ENCODE results near the gene PDZK1IP1. TPM values are rescaled to one million over a fixed set of nuclear protein-coding genes. Genes with fewer than 3 reads are reported as not detected.
A peak's percentile ranks its signal among the peaks of the same experiment; 100 is the strongest.

The PDZK1IP1 gene
- not detected for polyA plus RNA-seq (2012; ENCODE audit: insufficient read depth, insufficient read length)

GRCh38 chr1:47189844-47190508, at the start of gene PDZK1IP1:
Gene PDZK1IP1, minus strand, starts transcription at chr1:47190036. Its CDS starts 104 bp downstream, at chr1:47189932.
- no peak for DNase-seq (ENCODE audit: low read depth, low spot score)
- H3K4me3 ChIP-seq (ENCODE audit: low read length), result no peak within 1 kb of the TSS

GRCh38 chr1:47238935-47239592, 49.2 kb upstream of the PDZK1IP1 start:
- H3K4me3 ChIP-seq (ENCODE audit: low read length), result peak overlapping the region; percentile 28
- peak; percentile 95 for DNase-seq (ENCODE audit: low read depth, low spot score)

- DNase-seq (ENCODE audit: low read depth, low spot score), result no peak
- peak overlapping the region; percentile 31 for H3K4me3 ChIP-seq (ENCODE audit: low read length)
Observed at GRCh38 chr1:47235806-47236205, 46.0 kb upstream of the PDZK1IP1 start.

GRCh38 chr1:47235241-47235681, 45.4 kb upstream of the PDZK1IP1 start:
- H3K4me3 ChIP-seq (ENCODE audit: low read length), result peak overlapping the region; percentile 31
- no peak for DNase-seq (ENCODE audit: low read depth, low spot score)

- H3K4me3 ChIP-seq (ENCODE audit: low read length), result peak overlapping the region; percentile 80; the same call in 1 of the 2 replicates
- no peak for DNase-seq (ENCODE audit: low read depth, low spot score)
Observed at GRCh38 chr1:47233186-47233585, 43.4 kb upstream of the PDZK1IP1 start.

- peak within 1 kb of the TSS; percentile 80 for H3K4me3 ChIP-seq (ENCODE audit: low read length)
Observed at GRCh38 chr1:47232187-47232874, 42.5 kb upstream of the PDZK1IP1 start, which contains the start of gene TAL1. Gene TAL1, minus strand, starts transcription at chr1:47232225. Its CDS starts 6,337 bp downstream, at chr1:47225888.

GRCh38 chr1:47231301-47232186, 41.7 kb upstream of the PDZK1IP1 start:
- H3K4me3 ChIP-seq (ENCODE audit: low read length), result peak overlapping the region; percentile 80
- peak; percentile 73 for DNase-seq (ENCODE audit: low read depth, low spot score)

More at GRCh38 chr1:47232187-47232874, 42.5 kb upstream of the PDZK1IP1 start, which contains the start of gene TAL1:
- DNase-seq (ENCODE audit: low read depth, low spot score), result no peak

GRCh38 chr1:47230692-47231300, 41.0 kb upstream of the PDZK1IP1 start:
- no peak for DNase-seq (ENCODE audit: low read depth, low spot score)
- peak overlapping the region; percentile 80 for H3K4me3 ChIP-seq (ENCODE audit: low read length)

- no peak for DNase-seq (ENCODE audit: low read depth, low spot score)
- peak overlapping the region; percentile 80 for H3K4me3 ChIP-seq (ENCODE audit: low read length)
Observed at GRCh38 chr1:47229886-47230691, 40.3 kb upstream of the PDZK1IP1 start.

GRCh38 chr1:47229031-47229885, 39.4 kb upstream of the PDZK1IP1 start:
- peak overlapping the region; percentile 80 for H3K4me3 ChIP-seq (ENCODE audit: low read length)

GRCh38 chr1:47228644-47229030, 38.8 kb upstream of the PDZK1IP1 start:
- peak overlapping the region; percentile 80 for H3K4me3 ChIP-seq (ENCODE audit: low read length)
- DNase-seq (ENCODE audit: low read depth, low spot score), result no peak

More at GRCh38 chr1:47229031-47229885, 39.4 kb upstream of the PDZK1IP1 start:
- peak; percentile 56 for DNase-seq (ENCODE audit: low read depth, low spot score)

- peak overlapping the region; percentile 80 for H3K4me3 ChIP-seq (ENCODE audit: low read length)
- DNase-seq (ENCODE audit: low read depth, low spot score), result no peak
Observed at GRCh38 chr1:47227341-47228232, 37.8 kb upstream of the PDZK1IP1 start.

- H3K4me3 ChIP-seq (ENCODE audit: low read length), result peak overlapping the region; percentile 80
- no peak for DNase-seq (ENCODE audit: low read depth, low spot score)
Observed at GRCh38 chr1:47226839-47227215, 37.0 kb upstream of the PDZK1IP1 start.

GRCh38 chr1:47226121-47226838, 36.4 kb upstream of the PDZK1IP1 start:
- H3K4me3 ChIP-seq (ENCODE audit: low read length), result peak overlapping the region; percentile 80
- no peak for DNase-seq (ENCODE audit: low read depth, low spot score)

- DNase-seq (ENCODE audit: low read depth, low spot score), result no peak
- H3K4me3 ChIP-seq (ENCODE audit: low read length), result peak overlapping the region; percentile 80
Observed at GRCh38 chr1:47225430-47226100, 35.7 kb upstream of the PDZK1IP1 start.

All from Jurkat, Clone E6-1 (cell line).